ENCODE measurements around the gene HS6ST1.
A peak's percentile ranks its signal among the peaks of the same experiment; 100 is the strongest.
"Not testable (repeated sequence)": the region's sequence is repeated elsewhere in the genome, so short reads cannot be mapped to it uniquely, and the experiment has no call there.

HS6ST1 gene

GRCh38 chr2:128322715-128323554 is 4.3 kb upstream of the HS6ST1 start:
- DNase-seq = peak in 3 of 58 donors; percentile 29 to 41 (median 33)

DNA sequence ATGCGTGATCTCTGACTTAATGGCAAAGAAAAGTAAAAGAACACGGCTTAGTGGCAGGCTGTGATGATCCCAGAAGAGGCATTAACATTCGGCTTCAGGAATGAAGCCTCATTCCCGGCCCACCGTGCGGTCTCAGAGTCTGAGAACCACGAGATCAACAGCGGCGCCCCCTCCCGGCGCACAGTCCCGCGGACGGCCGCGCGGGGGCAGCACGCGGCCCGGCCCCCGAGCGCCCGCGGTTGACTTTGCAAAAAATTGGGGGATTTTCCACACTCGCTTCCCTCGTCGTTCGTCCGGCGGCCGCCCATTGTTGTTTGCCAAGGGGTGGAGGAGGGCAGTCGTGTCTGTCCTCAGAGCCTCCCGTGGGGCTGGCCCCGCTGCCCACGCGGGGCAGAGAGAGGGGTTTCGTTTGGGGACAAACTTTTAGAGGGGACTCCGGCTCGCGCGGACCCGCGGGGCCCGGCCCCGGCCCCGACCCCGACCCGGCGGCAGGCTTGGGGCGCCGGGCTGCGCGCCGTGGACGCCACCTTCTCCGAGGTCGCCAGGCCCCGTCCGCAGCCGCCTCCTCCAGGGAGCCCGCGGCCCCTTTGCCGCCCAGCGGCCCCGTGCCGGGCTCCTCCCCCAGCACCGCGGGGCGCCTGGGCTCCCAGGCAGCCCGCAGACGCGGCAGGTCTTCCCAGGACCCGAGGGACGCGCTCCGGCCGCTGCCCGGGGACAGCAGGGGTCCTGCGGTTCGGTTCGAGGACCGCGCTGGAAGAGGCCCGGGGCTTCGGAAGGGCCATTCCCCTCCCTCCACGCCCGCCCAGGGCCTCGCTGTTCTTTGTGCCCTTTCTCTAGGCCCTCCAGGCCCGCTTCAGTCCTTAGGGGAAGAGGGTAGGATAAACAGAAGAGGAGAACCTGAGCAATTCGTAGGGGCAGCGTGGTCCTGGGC is 3.4 kb upstream of the HS6ST1 start:
- DNase-seq = peak in 56 of 58 donors; percentile 37 to 90 (median 76)

- DNase-seq = no peak
Measured at GRCh38 chr2:128320906-128321771, 2.5 kb upstream of the HS6ST1 start.

DNA sequence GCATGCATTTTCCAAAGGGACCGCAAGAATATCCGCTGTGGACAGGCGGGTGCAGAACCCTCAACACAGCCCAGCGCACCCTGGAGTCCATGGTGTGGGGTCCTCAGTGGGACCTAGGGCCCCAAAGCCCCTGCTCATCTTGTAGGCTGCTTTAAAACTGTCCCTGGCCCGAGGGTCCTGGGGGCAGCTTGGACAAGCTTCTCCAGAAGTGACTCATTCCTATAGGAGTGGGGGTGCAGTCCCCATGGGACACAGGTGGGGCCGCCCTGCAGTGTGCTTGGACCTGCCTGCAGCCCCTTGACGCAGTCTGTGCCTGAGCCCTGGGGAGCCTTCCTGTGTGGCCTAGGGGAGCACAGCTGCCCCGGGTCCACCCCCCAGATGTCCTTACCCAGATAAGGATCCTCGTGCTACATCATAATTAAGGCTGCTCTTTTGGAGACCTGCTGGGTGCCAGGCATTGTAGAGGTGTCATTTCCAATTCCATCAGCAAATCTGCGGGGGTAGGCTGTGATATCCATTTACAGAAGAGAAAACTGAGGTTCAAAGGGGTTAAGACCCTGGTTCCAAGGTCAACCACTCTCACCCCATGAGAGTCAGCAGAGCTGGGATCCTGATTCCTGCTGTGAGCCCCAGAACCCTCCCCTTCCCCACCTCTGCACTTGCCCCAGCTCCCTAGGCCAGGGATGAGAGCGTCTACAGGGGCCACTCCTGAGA is 1.7 kb upstream of the HS6ST1 start:
- DNase-seq = no peak

- DNase-seq = no peak
Measured at GRCh38 chr2:128319631-128320191, 1.0 kb upstream of the HS6ST1 start.

DNA sequence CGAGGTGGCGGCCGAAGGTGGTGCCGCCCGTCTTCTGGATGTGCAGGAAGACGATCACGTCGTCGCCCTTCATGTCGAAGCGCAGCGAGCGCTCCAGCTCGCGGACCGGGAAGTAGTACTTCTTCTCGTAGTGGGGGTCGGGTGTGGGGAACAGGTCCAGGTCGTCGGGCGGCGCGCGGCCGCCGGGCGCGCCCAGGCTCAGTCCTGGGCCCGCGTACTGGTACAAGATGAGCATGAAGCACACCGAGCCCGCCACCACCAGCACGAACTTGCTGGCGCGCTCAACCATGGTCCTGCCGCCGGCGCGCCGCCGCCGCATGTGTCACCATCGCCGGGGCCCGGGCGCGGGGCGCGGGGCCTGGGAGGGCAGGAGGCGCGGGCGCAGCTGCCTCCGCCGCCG is 423 bp downstream of the HS6ST1 start:
- peak in 1 of 58 donors; percentile 28 for DNase-seq

DNA sequence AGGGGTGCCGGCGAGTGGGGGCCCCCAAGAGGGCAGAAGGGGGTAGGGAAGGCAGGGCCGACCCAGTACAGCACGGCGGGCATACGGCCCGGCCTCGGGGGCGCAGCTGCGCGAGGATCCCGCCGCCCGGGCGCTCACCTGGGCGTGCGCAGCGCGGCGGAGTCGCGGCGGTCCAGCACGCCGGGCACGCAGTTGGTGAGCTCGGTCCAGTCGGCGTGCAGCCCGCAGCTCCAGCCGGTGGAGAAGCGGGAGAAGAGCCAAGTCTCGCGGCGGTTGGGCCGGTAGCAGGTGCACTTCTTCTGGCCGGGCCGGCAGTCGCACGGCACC is 806 bp downstream of the HS6ST1 start:
- not testable (repeated sequence) for DNase-seq

GRCh38 chr2:128317181-128317898 is 1.3 kb downstream of the HS6ST1 start:
- no peak for DNase-seq

- no peak for DNase-seq
Measured at GRCh38 chr2:128316777-128317180, 1.9 kb downstream of the HS6ST1 start.

DNA sequence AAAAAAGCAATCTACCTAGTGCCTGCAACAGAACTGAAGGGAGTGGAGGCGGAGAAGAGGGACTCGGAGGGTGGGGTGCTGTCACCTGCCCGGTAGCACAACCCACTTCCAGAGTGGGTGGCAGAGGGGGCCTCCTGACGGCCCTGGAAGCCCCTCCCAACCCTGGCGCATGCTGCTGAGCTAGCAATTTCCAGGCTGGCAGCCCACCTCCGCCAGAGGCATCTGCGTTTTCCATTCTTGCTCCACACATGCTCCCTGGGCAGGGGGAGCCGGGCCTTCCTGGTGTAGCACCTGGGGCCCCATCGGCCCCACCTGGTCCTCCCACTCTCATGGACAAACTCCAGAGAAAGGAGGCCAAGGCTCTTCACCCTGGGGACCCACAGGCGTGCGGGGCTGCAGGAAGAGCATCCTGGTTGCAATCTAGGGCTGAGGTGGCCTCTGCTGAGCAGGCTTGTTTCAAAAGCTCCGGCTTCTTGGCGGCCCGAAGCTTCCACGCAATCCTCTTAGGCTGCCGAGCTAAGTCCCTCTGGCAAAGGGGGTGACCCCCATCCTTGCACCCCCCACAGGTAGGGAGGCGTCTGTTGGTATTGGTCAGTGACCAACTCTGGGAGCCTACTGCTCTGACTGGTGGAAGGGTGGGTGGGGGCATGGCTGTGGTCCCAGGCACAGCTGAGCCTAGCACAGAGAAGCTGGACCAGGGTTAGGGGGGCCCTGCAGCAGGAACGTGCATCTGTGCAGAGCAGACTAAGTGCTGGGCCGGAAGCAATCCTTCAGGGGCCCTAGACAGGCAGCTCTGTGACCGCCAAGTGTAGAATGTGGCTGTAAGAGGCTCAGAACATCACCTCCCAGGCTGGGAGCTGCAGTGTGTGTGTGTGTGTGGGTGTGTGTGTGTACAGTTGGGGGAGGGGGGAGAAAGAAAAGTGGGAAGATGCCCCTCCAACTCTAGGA is 2.6 kb downstream of the HS6ST1 start:
- DNase-seq = no peak

DNA sequence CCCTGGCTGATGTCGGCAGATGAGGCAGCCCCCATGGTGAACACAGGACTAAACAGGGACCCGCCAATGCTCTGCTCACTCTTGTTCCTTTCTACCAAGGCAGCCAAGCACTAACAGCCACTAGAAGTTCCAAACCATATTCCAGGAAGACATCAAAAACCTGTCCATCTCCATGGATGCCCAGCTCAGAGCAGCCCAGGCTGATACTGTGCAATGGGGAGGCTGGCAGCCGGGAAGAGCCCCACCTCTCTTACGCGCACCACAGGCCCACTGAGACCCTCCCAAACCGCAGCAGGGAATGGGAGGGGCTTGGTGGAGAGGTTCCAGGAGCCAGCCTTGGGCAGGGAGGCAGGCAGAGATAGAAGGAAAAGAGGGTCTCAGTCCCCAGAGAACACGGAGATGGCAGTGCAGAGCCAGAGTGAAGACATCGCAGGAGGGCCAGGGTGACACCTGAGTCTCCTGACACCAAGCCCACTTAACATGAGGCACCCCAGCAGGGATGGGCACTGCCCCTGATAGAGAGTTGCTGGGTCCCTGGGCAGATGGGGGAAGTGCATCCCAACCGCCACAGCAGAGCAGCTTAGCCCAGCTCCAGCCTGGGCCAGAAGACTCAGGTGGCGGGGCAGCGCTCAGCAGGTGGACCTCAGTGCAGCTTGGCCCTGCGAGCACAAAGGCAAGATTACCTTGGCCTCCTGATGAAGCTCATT is 3.4 kb downstream of the HS6ST1 start:
- no peak for DNase-seq

GRCh38 chr2:128314348-128315121 is 4.1 kb downstream of the HS6ST1 start:
- no peak for DNase-seq

- DNase-seq = no peak
Measured at GRCh38 chr2:128313931-128314347, 4.7 kb downstream of the HS6ST1 start.

DNA sequence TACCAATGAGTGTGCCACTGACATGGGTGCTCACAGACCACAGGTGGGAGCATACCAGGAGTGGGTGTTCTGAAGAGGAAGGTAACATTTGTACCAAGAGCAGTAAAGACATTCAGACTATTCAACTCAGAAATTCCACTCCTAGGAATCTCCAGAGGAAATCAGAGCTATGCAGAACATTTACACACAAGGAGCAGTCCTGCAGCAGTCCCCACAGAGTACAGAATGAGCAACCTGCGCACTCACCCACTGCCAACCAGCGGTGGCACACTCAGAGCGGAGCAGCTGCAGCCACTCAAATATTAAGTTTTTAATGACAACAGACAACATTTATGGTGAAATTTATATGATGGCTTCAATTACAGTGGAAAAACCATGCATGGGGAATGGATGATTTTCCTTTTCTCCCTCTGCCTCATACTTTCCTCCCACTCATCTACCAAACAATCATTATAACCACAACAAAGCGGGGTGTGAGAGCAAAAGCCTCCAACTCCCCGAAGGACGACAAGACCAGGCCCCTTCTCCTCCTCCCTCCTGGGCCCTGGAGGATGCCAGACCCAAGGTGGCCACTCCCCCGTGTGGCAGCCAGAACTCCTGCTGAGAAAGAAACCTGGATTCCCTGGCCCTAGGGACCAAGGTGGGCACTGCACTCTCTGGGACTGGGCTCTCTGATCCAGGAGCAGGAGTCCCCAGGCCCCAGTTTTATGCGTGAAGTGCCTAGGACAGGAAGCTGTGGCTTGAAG is 5.4 kb downstream of the HS6ST1 start:
- no peak for DNase-seq

DNA sequence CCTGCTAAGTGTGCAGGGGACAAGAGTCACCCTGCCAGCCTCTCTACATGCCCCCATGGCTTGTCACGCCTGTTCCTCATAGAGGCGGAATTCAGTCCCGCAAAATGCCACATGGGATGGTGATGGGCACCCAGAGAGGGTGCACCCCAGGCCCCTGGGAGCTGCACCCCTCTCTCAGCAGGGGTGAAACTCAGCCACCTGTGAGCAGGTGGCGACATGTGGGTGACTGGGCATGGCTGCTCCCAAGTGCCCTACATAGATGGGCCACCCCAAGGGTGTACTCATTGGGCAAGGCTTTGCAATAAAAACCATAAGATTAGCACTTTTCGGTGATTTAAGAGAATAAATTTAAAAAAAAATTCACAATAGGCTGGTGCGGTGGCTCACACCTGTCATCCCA is 6.3 kb downstream of the HS6ST1 start:
- DNase-seq = no peak

DNA sequence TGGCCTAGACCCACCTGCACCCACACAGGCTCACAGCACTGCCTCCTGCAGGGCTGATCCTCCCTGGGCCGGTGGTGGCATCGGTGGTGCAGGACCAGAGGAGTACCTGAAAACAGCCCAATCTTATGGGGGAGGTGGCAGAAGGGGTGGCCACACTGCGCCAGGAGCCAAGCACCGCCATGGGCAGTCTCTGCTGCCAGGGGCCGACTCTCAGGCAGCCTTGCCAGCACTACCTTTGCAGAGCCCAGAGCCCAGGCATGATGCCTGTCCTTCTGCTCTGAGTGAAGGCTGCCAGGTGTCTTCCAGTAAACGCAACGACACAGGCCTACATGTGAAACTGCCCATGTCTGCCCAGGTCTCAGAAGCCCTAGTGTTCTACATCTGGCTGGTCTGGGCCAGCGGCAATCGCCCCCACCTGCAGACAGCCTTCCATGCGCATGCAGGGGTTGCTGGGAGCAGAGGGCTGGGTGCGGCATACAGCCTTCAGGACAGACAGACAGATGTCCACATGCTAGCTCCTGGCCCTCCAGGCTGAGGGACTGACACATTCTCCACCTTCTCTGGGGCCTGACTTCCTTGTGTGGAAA is 6.8 kb downstream of the HS6ST1 start:
- DNase-seq = no peak
